Chondrocyte (in vitro differentiated cells): ENCODE results near the gene MAP4K3. TPM values are rescaled to one million over a fixed set of nuclear protein-coding genes. Genes with fewer than 3 reads are reported as not detected.
"Not testable (repeated sequence)": the region's sequence is repeated elsewhere in the genome, so short reads cannot be mapped to it uniquely, and the experiment has no call there.

Experiments used
- DNase-seq: peaks from one replicate; pipeline ENCODE4 v3.0.0; 2021; ENCODE audit warnings: mixed read lengths, low spot score
- H3K27ac Mint-ChIP-seq: one replicate; pipeline ENCODE4 v1.8.0; 2021; ENCODE audit warnings: mild to moderate bottlenecking, moderate library complexity, mixed read lengths; ENCODE audit not compliant: unreplicated experiment
- H3K27me3 Mint-ChIP-seq: 2 replicates; pipeline ENCODE4 v1.8.0; 2021; ENCODE audit warnings: low read depth, mixed read lengths
- H3K36me3 Mint-ChIP-seq: 2 replicates; pipeline ENCODE4 v1.8.0; 2021; ENCODE audit warnings: low read depth, mixed read lengths
- H3K4me1 Mint-ChIP-seq: 2 replicates; pipeline ENCODE4 v1.8.0; 2021; ENCODE audit warnings: low read depth, mild to moderate bottlenecking, mixed read lengths
- H3K4me3 Mint-ChIP-seq: one replicate; pipeline ENCODE4 v1.8.0; 2021; ENCODE audit warnings: mild to moderate bottlenecking, moderate library complexity, mixed read lengths; ENCODE audit not compliant: unreplicated experiment
- H3K9me3 Mint-ChIP-seq: 2 replicates; pipeline ENCODE4 v1.8.0; 2021; ENCODE audit warnings: low read depth, mixed read lengths
- total RNA-seq: library from RNA; stranded (reverse); gene quantifications from 3 replicates; pipeline ENCODE4 v1.2.1, GENCODE V29; 2021
- TF ChIP-seq, protein P1 (sequence below): fragments of 200-600 bp; sonication (generic); IDR thresholded peaks from 2 replicates; pipeline ENCODE4 v1.5.0; 2021; ENCODE audit warnings: antibody characterized with exemption, mild to moderate bottlenecking, moderate library complexity

Gene MAP4K3
- total RNA-seq, 1 donor from 2014 or later, result 35.3 TPM

DNA sequence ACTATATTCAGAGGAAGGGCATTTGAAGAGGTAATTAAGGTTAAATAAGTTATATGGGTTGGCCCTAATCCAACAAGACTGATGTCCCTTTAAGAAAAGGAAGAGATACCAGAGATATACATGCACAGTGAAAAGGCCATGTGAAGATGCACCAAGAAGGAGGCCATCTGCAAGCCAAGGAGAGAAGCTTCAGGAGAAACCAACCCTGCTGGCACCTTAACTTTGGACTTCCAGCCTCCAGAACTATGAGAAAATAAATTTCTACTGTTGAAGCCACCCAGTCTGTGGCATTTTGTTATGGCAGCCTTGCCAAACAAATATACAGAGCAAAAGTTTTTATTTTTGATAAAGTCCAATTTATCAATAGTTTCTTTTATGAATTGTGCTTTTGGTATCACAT is 51.0 kb downstream of the MAP4K3 start:
- TF ChIP-seq, protein P1, sequence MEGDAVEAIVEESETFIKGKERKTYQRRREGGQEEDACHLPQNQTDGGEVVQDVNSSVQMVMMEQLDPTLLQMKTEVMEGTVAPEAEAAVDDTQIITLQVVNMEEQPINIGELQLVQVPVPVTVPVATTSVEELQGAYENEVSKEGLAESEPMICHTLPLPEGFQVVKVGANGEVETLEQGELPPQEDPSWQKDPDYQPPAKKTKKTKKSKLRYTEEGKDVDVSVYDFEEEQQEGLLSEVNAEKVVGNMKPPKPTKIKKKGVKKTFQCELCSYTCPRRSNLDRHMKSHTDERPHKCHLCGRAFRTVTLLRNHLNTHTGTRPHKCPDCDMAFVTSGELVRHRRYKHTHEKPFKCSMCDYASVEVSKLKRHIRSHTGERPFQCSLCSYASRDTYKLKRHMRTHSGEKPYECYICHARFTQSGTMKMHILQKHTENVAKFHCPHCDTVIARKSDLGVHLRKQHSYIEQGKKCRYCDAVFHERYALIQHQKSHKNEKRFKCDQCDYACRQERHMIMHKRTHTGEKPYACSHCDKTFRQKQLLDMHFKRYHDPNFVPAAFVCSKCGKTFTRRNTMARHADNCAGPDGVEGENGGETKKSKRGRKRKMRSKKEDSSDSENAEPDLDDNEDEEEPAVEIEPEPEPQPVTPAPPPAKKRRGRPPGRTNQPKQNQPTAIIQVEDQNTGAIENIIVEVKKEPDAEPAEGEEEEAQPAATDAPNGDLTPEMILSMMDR, result no peak
- Mint-ChIP-seq H3K9me3 (peaks cover 7% of the 10 kb centered on the region), H3K4me3 (no peak overlapping the region), H3K4me1 (peaks cover 31% of the 10 kb centered on the region), H3K36me3 (peaks cover 3% of the 10 kb centered on the region), H3K27ac (no peak overlapping the region), H3K27me3 (no peaks in the 10 kb centered on the region)
- DNase-seq, result no peak

- H3K36me3 Mint-ChIP-seq, result peaks cover 3% of the 10 kb centered on the region
- TF ChIP-seq, protein P1, result no peak
- no peak overlapping the region for H3K4me3 Mint-ChIP-seq
- H3K27ac Mint-ChIP-seq, result no peak overlapping the region
- peaks cover 7% of the 10 kb centered on the region for H3K9me3 Mint-ChIP-seq
- peaks cover 40% of the 10 kb centered on the region for H3K4me1 Mint-ChIP-seq
- DNase-seq, result no peak
- H3K27me3 Mint-ChIP-seq, result no peaks in the 10 kb centered on the region
Measured at GRCh38 chr2:39385172-39385571, 51.9 kb downstream of the MAP4K3 start.

DNA sequence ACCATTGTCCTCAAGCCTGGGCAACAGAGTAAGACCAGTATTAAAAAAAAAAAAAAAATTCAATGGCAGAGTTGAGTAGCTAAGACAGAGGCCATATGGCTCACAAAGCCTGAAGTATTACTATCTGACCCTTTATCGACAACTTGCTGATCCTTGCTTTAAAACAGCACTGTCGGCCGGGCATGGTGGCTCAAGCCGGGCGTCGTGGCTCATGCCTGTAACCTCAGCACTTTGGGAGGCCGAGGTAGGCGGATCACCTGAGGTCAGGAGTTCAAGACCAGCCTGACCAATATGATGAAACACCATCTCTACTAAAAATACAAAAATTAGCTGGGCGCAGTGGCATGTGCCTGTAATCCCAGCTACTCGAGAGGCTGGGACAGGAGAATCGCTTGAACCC is 53.0 kb downstream of the MAP4K3 start:
- H3K36me3 Mint-ChIP-seq, DNase-seq, H3K27me3 Mint-ChIP-seq, H3K9me3 Mint-ChIP-seq, H3K27ac Mint-ChIP-seq, H3K4me3 Mint-ChIP-seq: not testable (repeated sequence)
- peaks cover 44% of the 10 kb centered on the region for H3K4me1 Mint-ChIP-seq

DNA sequence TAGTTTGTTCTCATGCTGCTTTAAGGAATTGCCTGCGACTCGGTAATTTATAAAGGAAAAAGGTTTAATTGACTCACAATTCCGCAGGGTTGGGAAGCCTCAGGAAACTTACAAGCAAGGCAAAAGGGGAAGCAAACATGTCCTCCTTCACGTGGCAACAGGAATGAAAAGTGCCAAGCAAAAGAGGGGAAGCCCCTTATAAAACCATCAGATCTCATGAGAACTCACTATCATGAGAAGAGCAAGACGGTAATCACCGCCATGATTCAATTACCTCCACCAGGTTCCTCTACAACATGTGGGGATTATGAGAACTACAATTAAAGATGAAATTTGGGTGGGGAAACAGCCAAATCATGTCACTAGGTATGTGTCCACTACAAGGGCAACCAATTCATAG is 53.9 kb downstream of the MAP4K3 start:
- TF ChIP-seq, protein P1, result no peak
- no peak overlapping the region for H3K4me3 Mint-ChIP-seq
- DNase-seq, result no peak
- H3K9me3 Mint-ChIP-seq, result peaks cover 7% of the 10 kb centered on the region
- H3K27ac Mint-ChIP-seq, result peak overlapping the region; percentile 22
- H3K4me1 Mint-ChIP-seq, result peaks cover 45% of the 10 kb centered on the region
- no peaks in the 10 kb centered on the region for H3K27me3 Mint-ChIP-seq
- H3K36me3 Mint-ChIP-seq, result peaks cover 3% of the 10 kb centered on the region

- H3K36me3 Mint-ChIP-seq, result peaks cover 3% of the 10 kb centered on the region
- no peak for DNase-seq
- peaks cover 7% of the 10 kb centered on the region for H3K9me3 Mint-ChIP-seq
- TF ChIP-seq, protein P1, result no peak
- peaks cover 48% of the 10 kb centered on the region for H3K4me1 Mint-ChIP-seq
- no peak overlapping the region for H3K4me3 Mint-ChIP-seq
- no peaks in the 10 kb centered on the region for H3K27me3 Mint-ChIP-seq
- H3K27ac Mint-ChIP-seq, result peak overlapping the region; percentile 11
Measured at GRCh38 chr2:39381653-39382052, 55.4 kb downstream of the MAP4K3 start.

- no peak overlapping the region for H3K4me3 Mint-ChIP-seq
- DNase-seq, result no peak
Measured at GRCh38 chr2:39380525-39381150, 56.4 kb downstream of the MAP4K3 start.

More at GRCh38 chr2:39380525-39381150, 56.4 kb downstream of the MAP4K3 start:
- TF ChIP-seq, protein P1, result no peak
- H3K9me3 Mint-ChIP-seq, result peaks cover 8% of the 10 kb centered on the region
- peak overlapping the region; percentile 65 for H3K27ac Mint-ChIP-seq
- H3K36me3 Mint-ChIP-seq, result peaks cover 6% of the 10 kb centered on the region
- no peaks in the 10 kb centered on the region for H3K27me3 Mint-ChIP-seq
- peaks cover 48% of the 10 kb centered on the region for H3K4me1 Mint-ChIP-seq
